Stimulated activated naive CD8-positive, alpha-beta T cell treated with anti-CD3 and anti-CD28 coated beads, Interleukin-15, amount 100 ng/mL, for 72 hours (primary cell): ENCODE measurements around the gene PSMD14.
A peak's percentile ranks its signal among the peaks of the same experiment; 100 is the strongest.

Source experiments
- ATAC-seq: fragments of 150-1000 bp; cut with Tn5 transposase; 2 replicates; pipeline ENCODE4 v1.10.0; 2021; ENCODE audit warnings: mild to moderate bottlenecking, moderate library complexity
- DNase-seq, 2 donors: peaks; one replicate each; pipeline ENCODE4 v3.0.0; 2021 to 2022
- H3K27ac Mint-ChIP-seq, 2 donors: one replicate each; pipeline ENCODE4 v1.8.0; 2022; ENCODE audit warnings: mild to moderate bottlenecking in 2 of 2, mixed read lengths in 2 of 2, moderate library complexity in 2 of 2
- H3K27me3 Mint-ChIP-seq: one replicate; pipeline ENCODE4 v1.8.0; 2022; ENCODE audit warnings: mixed read lengths
- H3K4me1 Mint-ChIP-seq: one replicate; pipeline ENCODE4 v1.8.0; 2022; ENCODE audit warnings: mild to moderate bottlenecking, mixed read lengths
- H3K4me3 Mint-ChIP-seq, 2 donors: one replicate each; pipeline ENCODE4 v1.8.0; 2022; ENCODE audit warnings: mild to moderate bottlenecking in 2 of 2, mixed read lengths in 2 of 2, moderate library complexity in 1 of 2
- H3K9me3 Mint-ChIP-seq, 2 donors: one replicate each; pipeline ENCODE4 v1.8.0; 2022; ENCODE audit warnings: mixed read lengths in 2 of 2

PSMD14 gene

DNA sequence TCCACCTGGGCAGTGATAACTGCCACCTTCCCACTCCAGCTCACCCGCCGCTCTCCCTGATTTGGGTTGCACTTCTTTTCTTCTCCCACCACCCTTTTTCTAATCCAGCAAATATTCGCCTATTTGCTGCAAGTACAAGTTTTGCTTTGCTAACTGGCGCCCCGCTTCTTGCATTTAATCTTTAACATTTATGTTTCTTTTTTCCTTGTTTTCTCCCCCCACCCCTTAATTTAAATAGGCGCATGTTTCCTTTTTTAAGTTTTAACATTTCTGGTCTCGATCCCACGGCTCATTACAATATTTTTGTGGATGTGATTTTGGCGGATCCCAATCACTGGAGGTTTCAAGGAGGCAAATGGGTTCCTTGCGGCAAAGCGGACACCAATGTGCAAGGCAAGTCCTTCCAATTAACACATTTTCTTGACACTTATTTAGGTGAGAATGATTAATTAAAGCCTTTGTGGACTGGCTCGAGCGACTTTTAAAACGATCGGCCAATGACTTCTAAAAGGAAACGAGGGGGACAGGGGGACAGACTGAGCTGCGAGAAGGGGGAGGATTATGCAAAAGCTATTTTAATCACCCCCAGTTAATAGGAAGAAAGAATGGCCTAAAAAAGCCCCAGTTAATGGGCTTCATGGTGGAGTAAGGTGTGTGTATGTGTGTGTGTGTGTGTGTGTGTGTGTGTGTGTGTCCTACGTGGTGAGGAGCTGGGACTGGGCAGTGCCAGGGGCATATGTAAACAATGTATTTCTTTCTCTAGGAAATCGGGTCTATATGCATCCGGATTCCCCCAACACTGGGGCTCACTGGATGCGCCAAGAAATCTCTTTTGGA lies 109.4 kb downstream of the PSMD14 start:
- H3K27me3 Mint-ChIP-seq = peaks cover 98% of the 10 kb centered on the region
- H3K4me1 Mint-ChIP-seq = peaks cover 67% of the 10 kb centered on the region
- H3K9me3 Mint-ChIP-seq = no peaks in the 10 kb centered on the region
- DNase-seq (no peak), ATAC-seq (no peak)
- peak overlapping the region; percentile 76 to 83 for H3K4me3 Mint-ChIP-seq
- H3K27ac Mint-ChIP-seq = no peak overlapping the region

DNA sequence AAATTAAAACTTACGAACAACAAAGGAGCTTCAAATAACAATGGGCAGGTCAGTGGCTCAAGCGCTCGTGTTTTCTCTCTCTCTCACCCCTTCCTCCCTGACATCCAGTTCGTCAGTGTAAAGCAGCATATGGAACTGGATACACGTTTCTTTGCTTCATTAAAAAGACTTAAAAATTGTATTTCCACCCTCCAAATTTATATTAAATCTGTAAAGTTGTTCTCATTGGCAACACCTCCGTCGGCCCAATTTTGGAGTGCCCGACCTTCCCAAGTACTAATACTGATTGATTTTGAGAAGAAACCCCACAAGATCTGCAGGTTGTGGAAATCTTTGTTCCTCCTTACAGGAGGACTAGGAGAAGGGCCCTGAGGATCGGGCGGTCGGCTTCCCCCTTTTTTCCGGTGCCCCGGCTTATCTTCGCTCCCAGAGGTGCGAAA lies 110.1 kb downstream of the PSMD14 start:
- H3K9me3 Mint-ChIP-seq = no peaks in the 10 kb centered on the region
- DNase-seq = no peak
- no peak for ATAC-seq
- peaks cover 100% of the 10 kb centered on the region for H3K27me3 Mint-ChIP-seq
- peaks cover 73% of the 10 kb centered on the region for H3K4me1 Mint-ChIP-seq
- H3K4me3 Mint-ChIP-seq = peak overlapping the region; percentile 83 to 84
- no peak overlapping the region for H3K27ac Mint-ChIP-seq

DNA sequence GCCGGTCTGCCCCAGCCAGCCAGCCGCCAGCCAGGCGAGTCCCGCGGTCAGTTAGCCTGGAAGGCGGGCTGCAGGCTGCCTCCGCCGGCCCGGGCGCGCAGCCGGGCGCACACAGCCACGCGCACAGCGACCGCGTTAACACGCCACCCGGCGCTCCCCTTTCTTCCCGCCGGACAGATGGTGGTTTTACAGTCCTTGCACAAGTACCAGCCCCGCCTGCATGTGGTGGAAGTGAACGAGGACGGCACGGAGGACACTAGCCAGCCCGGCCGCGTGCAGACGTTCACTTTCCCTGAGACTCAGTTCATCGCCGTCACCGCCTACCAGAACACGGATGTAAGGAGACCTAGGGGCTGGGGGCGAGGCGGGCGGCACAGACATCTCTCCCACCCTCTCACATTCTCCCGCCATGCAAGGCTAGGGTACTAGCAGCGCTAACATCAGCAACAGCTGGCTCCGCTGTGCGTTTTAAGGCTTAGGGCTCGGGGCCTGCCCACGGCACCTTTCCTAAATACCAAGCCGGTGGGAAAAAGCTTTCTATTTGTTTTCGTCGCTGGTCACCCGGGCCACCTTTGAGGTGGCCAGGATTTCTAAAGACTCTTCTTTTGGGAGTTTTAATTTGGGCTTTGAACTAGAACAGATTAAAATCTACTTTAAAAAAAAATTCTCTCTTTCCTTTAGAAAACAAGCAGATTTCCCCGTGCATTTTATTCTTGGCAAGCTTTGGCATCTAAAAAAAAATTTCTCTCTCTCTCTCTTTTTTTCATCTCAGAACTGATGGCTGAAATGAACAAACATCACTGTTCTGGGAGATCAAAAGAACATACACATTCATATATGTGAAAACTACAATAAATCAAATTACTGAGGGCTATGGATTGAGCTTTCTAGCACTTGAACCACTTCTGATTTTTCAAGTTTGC lies 110.8 kb downstream of the PSMD14 start:
- H3K4me3 Mint-ChIP-seq = peak overlapping the region; percentile 83 to 84
- no peak overlapping the region for H3K27ac Mint-ChIP-seq
- peaks cover 72% of the 10 kb centered on the region for H3K4me1 Mint-ChIP-seq
- H3K27me3 Mint-ChIP-seq = peaks cover 100% of the 10 kb centered on the region
- ATAC-seq (no peak), DNase-seq (peak; percentile 10 to 13)
- H3K9me3 Mint-ChIP-seq = no peaks in the 10 kb centered on the region

DNA sequence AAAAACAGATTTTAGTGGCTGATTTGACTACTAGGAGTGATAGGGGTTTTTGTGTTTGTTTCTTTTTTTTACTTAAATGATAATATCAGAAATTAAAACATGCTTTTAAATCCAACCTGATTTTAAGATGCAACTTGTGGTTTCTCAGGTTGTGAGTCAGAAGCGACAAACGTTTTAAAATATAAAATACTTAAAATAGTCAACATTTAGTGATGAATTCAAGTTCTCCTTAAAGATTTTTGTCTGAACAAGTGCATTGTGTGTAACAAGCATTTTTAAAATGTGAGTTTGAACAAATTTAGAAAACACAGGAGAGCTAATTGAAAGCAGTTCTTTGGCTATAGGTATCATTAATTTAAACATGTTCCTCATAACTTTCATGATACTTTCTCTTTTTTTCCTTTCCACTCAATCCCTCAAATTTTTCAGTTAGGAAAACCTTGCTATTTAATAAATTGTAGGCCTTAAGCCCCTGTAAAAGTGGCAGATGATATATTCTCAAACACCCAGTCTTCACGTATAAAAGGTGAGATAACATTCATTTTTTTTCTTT lies 111.5 kb downstream of the PSMD14 start:
- Mint-ChIP-seq H3K4me1 (peaks cover 72% of the 10 kb centered on the region), H3K4me3 (no peak overlapping the region), H3K9me3 (no peaks in the 10 kb centered on the region), H3K27me3 (peaks cover 100% of the 10 kb centered on the region), H3K27ac (no peak overlapping the region)
- ATAC-seq (no peak), DNase-seq (no peak)

- Mint-ChIP-seq H3K4me3 (no peak overlapping the region), H3K4me1 (peaks cover 64% of the 10 kb centered on the region), H3K27ac (no peak overlapping the region), H3K9me3 (no peaks in the 10 kb centered on the region), H3K27me3 (peaks cover 100% of the 10 kb centered on the region)
- no peak for ATAC-seq
- no peak for DNase-seq
Observed at GRCh38 chr2:161420406-161421074, 112.3 kb downstream of the PSMD14 start.

- Mint-ChIP-seq H3K9me3 (no peaks in the 10 kb centered on the region), H3K4me3 (no peak overlapping the region), H3K27ac (no peak overlapping the region), H3K27me3 (peaks cover 100% of the 10 kb centered on the region), H3K4me1 (peaks cover 60% of the 10 kb centered on the region)
- ATAC-seq (no peak), DNase-seq (no peak)
Observed at GRCh38 chr2:161421686-161422085, 113.5 kb downstream of the PSMD14 start.

GRCh38 chr2:161422816-161423403 lies 114.7 kb downstream of the PSMD14 start:
- DNase-seq (no peak), ATAC-seq (peak; percentile 38)
- Mint-ChIP-seq H3K4me1 (peaks cover 56% of the 10 kb centered on the region), H3K27me3 (peaks cover 100% of the 10 kb centered on the region), H3K9me3 (no peaks in the 10 kb centered on the region), H3K4me3 (peak overlapping the region in 1 of 2 donors; percentile 40), H3K27ac (no peak overlapping the region)

GRCh38 chr2:161423421-161424393 lies 115.5 kb downstream of the PSMD14 start:
- ATAC-seq (peak; percentile 55), DNase-seq (peak; percentile 12 to 19)
- Mint-ChIP-seq H3K4me1 (peaks cover 48% of the 10 kb centered on the region), H3K9me3 (no peaks in the 10 kb centered on the region), H3K27me3 (peaks cover 100% of the 10 kb centered on the region), H3K4me3 (peak overlapping the region; percentile 68 to 74), H3K27ac (no peak overlapping the region)

GRCh38 chr2:161424394-161424769 lies 116.2 kb downstream of the PSMD14 start:
- H3K9me3 Mint-ChIP-seq = no peaks in the 10 kb centered on the region
- peaks cover 41% of the 10 kb centered on the region for H3K4me1 Mint-ChIP-seq
- H3K27ac Mint-ChIP-seq = no peak overlapping the region
- peaks cover 100% of the 10 kb centered on the region for H3K27me3 Mint-ChIP-seq
- ATAC-seq (no peak), DNase-seq (no peak)
- H3K4me3 Mint-ChIP-seq = peak overlapping the region; percentile 68 to 74

GRCh38 chr2:161424891-161425727 lies 116.9 kb downstream of the PSMD14 start:
- peak overlapping the region; percentile 68 to 74 for H3K4me3 Mint-ChIP-seq
- H3K9me3 Mint-ChIP-seq = no peaks in the 10 kb centered on the region
- peaks cover 38% of the 10 kb centered on the region for H3K4me1 Mint-ChIP-seq
- no peak for DNase-seq
- ATAC-seq = no peak
- H3K27me3 Mint-ChIP-seq = peaks cover 100% of the 10 kb centered on the region
- no peak overlapping the region for H3K27ac Mint-ChIP-seq

DNA sequence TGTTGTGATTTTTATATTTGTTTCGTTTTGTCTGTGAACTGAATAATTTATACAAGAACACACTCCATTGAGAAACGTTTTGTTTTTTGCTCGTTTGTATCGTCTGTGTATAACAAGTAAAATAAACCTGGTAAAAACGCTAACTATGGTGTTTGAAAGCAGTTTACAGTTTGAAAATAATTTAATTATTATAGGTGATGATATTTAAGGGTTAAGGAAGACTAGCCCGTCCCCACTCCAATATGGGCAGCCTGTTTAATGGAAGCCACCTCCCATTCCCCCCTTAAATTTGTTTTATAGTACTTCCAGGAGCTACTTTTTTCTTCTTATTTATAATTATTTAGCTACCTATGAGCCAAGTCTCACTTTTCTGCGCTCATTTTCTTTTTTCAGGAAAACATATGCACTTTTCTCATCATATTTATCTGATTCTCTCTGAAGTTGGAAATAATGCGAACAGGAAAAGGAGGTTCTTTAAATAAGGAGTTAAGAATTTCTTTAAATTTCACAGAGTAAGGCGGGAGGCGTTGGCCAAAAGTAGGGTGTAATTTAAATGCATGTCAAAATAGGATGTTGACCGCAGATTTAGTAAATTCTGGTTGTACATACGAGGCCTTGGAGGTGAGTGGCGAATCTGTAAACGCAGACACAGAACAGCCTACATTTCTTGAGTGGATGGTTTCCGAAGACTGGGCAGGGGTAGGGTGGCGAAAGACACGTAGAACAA lies 117.7 kb downstream of the PSMD14 start:
- ATAC-seq = no peak
- Mint-ChIP-seq H3K27me3 (peaks cover 95% of the 10 kb centered on the region), H3K4me1 (peaks cover 33% of the 10 kb centered on the region), H3K4me3 (no peak overlapping the region), H3K27ac (peak overlapping the region in 1 of 2 donors; percentile 59), H3K9me3 (no peaks in the 10 kb centered on the region)
- DNase-seq = no peak

- peak in 1 of 2 donors; percentile 7 for DNase-seq
- Mint-ChIP-seq H3K4me3 (peak overlapping the region; percentile 64 to 75), H3K27me3 (peaks cover 95% of the 10 kb centered on the region), H3K9me3 (no peaks in the 10 kb centered on the region), H3K27ac (no peak overlapping the region), H3K4me1 (peaks cover 33% of the 10 kb centered on the region)
- no peak for ATAC-seq
Observed at GRCh38 chr2:161426455-161426921, 118.3 kb downstream of the PSMD14 start.
